ENCODE data around the gene RAB3C.
"Not testable (repeated sequence)": the region's sequence is repeated elsewhere in the genome, so short reads cannot be mapped to it uniquely, and the experiment has no call there.

Gene RAB3C

DNA sequence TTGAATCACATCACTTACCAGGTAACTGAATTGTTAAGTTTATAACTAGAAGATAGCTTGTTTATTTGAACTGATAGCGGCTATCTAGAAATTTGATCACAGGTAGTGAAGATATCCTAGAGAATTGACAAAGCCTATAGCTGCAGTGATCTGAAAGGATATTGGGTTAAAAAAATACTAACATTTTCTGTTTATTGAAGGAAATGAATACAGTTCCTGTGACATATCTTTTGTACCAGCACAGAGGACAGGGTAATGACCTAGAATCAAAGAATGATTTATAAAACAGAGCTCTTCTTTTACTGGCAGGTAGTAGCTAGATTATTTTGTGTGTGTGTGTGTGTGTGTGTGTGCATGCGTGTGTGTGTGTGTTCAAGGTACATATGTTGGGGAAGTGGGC is 94.8 kb downstream of the RAB3C start:
- DNase-seq: no peak

DNA sequence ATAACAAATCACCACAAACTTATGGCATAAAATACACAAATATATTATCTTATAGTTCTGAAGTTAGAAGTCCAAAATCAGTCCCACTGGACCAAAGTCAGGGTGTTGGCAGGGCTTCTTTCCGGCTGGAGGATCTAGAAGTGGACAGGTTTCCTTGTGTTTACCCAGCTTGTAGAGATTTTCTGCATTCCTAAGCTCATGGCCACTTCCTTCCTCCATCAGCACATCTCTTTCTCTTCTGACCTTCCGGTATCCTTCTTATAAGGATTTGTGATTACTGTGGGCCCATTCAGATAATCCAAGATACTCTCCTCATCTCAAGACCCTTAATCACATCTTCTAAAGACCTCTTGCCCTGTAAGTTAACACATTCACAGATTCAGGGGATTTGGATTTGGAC is 97.6 kb downstream of the RAB3C start:
- no peak for DNase-seq

DNA sequence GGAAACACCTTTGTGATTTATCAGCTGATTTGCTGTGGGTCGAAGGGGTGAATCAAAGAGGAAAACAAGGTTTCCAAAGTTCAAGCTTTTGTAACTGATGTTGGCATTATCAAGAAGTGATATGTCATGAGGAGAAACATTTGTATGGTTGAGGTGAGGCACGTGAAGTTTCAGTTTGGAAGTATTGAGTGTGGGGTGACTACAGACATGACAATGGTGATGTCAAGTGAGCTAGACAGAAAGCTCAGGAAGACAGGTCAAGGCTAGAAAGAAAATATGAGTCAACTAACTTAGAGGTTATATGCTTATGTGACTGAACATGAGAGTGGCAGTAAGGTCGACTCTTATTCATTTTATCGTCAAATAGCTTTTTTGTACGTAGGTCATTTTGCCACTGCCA is 99.1 kb downstream of the RAB3C start:
- no peak for DNase-seq

DNA sequence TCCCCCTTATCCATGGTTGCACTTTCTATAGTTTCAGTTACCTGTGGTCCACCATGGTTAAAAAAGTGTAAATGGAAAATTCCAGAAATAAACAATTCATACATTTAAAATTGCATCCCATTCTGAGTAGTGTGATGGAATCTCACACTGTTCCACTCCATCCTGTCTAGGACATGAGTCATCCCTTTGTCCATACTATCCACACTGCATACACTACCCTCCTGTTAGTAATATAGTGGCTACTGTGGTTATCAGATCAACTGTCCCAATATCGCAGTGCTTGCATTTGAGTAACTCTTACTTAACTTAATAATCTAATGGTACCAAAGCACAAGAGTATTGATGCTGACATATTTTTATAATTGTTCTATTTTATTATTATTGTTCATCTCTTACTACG is 100.7 kb downstream of the RAB3C start:
- peak; percentile 2 for DNase-seq

DNA sequence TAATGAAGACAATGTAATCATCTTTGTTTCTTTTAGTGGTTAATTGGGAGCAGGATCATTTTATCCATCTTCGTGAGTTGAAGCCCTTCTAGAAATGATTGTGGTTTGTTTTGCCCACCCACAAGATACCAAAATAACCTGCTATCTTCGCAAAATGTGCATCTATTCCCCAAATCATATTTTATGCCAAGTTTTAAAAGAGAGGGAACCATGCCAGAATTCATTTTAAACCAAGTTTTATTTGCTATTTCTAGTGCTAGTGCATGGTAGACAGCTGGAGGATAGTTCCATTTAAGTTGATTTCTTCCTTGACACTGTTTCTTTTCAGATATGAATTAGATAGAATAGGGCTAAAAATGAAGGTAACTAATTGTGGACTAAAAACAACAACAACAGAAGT is 104.2 kb downstream of the RAB3C start:
- no peak for DNase-seq

DNA sequence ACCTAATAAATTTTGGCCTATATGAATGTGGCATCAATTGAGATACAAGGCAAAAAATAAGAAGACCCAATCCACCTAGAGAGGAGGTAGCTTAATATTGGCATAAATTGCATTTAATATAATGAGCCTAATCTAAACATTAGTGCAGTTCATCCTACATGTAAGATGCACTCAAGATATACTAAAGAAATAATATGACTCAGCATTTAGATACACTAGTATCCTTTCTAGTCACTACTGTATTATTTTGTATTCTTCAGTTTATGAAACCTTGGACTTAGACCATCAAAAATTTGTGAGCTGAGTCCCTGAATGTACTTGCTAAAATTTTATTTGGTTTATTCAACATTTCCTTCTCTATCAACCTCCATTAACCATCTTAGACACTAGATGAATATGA is 104.7 kb downstream of the RAB3C start:
- DNase-seq: no peak

DNA sequence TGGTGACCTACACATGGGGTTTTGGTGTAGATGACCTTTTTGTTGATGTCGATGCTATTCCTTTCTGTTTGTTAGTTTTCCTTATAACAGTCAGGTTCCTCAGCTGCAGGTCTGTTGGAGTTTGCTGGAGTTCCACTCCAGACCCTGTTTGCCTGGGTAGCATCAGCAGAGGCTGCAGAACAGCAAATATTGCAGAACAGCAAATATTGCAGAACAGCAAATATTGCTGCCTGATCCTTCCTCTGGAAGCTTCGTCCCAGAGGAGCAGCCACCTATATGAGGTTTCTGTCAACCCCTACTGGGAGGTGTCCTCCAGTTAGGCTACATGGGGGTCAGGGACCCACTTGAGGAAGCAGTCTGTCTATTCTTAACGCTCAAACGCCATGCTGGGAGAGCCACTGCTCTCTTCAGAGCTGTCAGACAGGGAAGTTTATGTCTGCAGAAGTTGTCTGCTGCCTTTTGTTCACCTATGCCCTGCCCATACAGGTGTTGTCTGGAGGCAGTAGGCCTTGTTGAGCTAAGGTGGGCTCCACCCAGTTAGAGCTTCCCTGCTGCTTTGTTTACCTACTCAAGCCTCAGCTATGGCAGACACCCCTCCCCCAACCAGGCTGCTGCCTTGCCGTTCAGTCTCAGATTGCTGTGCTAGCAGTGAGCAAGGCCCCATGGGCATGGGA is 116.3 kb downstream of the RAB3C start:
- not testable (repeated sequence) for DNase-seq

DNA sequence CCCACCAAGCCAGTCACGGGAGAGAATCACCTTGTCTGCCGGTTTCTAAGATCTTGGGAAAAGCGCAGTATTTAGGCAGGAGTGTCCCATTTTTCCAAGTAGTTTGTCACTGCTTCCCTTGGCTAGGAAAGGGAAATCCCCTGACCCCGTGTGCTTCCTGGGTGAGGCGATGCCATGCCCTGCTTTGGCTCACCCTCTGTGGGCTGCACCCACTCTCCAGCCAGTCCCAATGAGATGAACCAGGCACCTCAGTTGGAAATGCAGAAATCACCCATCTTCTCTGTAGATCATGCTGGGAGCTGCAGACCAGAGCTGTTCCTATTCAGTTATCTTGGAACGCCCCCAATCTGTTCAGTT is 116.9 kb downstream of the RAB3C start:
- no peak for DNase-seq

DNA sequence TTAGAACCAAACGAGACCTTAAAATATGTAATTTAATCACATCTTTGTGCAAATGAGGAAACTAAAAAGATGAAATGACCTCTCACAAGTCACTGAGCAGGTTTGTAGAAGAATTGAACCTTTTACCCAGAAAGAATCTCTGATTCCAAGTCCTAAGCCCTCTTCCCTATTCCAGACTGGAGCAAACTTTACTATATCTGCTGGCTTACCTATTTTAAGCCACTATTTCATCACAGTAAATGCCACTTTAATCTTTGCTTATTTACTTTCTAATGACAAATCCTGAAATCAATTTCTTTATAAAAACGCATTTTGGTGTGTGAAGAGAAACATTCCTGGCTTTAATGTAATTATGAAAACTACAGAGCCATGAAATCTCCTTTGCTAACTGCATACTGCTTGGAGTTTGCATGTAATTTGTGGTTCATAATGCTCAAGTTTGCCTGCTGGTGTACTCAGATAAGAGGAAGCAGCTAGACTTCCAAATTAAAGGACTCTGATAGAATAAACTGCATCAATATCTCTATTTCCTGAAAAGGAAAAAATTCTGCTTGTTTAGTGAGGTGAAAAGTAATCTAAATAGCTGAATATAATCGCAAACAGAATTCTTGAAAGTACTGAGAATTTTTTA is 121.2 kb downstream of the RAB3C start:
- DNase-seq: no peak

DNA sequence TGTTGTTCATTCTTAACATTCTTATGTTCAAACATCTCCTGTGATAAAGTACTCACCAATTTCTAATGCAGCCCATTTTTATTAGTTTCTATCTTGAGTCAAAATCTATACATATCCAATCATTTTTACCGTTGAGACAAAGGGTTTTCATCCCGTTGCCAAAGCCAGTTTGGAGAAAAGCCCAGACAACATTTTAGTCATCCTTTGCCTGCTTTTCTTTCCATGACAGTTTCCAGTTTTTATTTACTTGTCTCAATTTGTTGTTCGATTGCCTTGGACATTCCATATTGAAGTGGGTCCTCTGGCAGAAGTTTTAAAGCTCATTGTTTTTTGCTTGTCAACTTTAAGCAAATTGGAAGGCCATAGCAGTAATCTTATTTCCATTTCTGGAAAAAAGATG is 123.9 kb downstream of the RAB3C start:
- no peak for DNase-seq

DNA sequence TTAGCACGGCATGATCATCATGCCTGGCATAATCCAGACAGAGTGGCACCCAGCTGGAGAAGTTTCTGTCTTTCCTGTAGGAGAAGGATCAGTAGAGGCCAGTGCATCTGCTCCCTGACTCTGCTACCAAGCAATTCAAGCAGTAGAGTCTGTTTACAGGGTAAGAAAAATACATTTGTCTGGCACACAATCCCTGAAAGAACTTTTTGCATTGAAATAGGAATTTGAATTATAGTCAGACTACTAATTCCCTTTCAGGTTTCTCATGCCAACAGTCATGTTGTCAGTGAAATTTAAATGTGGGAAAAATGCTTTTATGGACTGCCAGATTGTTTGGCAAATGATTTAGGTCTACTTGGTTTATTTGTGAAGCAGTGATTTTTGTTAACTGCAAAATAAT is 125.6 kb downstream of the RAB3C start:
- no peak for DNase-seq

DNA sequence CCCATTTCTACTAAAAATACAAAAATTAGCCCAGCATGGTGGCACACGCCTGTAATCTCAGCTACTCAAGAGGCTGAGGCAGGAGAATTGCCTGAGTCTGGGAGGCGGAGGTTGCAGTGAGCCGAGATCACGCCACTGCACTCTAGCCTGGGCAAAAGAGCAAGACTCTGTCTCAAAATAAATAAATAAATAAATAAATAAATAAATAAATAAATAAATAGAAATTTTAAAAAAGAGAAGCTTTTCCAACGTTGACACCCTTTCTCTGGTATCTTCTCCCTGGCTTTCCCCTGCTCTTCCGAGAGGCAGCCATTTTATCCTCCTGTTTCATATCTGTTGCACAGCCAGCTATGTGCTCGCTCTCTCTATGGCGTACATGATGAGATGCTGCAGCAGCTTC is 127.5 kb downstream of the RAB3C start:
- DNase-seq: not testable (repeated sequence)

DNA sequence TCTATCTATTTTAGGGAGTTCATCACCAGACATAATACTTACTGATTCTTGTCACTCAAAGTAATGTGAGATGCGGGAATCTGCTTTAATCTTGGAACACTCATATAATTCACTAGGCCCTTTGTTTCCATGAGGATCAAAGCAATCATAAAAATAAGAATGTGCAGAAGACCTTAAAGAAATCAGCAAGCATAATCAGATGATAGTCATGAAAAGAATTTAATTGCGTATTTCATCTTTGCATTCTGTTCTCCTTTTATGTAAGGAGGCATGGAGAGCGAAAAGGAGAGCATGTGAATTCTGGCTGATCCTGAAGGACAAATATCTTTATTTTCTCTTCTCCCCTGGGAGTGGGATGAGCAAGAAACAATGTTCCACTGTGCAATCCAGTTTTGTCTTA is 128.0 kb downstream of the RAB3C start:
- no peak for DNase-seq

DNA sequence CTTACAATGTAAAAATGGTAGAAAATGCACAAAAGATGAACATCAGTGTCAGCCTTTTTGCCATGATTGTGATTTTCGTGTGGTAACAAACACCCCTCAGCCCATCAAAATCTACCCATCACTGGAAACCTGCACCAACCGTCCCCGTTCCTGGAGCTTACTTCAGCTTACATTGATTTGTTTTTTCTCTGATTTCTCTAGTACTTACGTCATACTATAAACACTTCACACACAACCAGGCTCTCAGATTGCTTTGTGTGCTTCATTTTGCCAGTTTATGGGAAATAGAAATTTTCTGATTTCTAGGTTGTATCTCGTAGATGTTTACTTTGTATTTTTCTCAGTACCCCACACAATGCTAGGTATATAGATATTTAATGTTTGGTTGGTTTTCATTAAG is 129.1 kb downstream of the RAB3C start:
- no peak for DNase-seq

DNA sequence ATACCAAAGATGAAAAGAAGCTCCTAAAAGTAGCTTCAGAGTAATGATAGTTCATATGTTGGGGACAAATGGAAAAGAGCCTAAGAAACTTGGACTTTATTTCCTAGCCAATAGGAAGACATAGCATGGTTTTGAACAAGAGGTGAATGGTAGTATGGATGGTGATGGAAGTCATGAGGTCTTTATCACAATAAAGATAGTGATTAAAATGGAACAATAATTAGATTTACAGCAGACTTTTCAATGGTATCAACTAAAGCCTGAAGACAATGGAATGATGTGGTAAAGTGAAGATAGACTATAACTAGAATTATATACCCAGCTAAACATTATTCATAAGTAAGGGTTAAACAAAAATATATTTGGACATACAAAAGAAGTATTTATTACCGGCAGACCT is 131.2 kb downstream of the RAB3C start:
- no peak for DNase-seq

DNA sequence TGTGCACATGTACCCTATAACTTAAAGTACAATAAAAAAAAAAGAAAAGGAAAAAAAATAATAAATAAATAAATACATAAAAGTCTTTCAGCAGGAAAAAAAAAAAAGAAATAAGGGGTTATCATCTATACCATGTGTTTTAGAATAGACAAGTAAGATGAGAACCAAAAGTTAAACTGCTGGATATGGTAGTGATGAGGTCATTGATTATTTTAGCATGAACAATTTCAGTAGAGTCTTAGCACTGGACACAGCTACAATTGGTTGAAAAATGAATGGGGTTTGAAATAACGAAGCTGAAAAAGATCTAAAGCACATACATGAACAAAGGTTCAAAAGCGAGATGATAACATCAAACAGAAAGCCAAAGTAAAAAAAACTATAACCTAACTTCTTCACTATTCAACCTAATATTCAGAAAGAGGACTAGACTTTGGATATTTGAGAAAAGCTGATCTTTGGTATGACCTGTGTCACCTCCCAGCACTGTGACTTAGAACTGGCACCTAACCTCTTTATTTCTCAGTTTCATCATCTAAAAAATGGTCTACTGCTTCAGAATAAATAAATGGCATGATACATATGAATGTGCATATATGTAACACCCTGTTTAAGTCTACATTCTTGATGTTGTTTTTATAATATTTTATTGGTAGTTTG is 133.3 kb downstream of the RAB3C start:
- no peak for DNase-seq

DNA sequence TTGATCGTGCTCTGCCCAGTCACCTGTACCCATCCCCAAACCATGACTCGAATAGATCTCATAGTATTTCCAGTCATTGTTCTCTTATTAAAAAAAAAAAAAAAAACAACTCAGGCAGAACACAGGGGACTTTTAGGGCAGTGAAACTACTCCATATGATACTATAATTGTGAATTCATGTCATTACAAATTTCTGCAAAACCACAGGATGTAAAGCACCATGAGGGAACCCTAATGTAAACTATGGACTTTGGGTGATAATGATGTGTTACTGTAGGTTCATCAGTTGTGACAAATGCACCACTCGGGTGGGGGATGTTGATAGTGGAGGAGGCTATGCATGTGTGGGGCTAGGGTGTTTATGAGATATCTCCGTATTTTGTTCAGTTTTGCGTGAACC is 133.8 kb downstream of the RAB3C start:
- no peak for DNase-seq

DNA sequence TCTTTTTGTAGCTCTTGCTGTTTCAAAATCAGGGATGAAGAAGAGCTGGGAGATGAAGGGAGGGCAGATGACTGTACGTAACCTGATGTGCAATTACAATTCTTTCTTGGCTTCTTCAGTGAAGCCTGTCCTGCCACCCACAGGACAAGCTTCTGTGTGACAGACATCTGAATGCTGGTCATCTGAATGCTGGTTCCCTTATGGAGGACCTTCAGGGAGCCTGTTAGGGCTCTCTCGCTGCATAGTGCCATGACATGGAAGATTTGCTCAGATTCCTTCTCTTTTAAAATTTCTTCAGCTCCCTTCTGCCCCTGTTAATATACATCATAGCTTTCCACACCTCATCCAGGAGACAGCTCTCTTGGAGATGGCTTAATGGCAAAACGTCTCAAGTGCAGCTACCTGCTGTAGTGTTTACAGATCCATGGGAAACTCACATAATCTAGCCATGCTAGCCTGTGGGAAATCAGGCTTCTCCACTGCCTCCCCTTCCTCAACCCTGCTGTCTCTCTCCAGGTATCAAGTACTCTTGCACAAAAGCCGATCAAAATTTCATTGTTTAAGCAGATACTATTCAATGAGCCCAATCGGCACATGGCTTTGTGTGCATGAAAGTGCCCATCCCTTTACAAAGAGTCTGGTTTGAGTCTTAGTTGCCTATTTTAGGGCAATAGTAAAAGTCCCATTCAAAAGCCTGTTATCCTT is 134.6 kb downstream of the RAB3C start:
- no peak for DNase-seq

DNA sequence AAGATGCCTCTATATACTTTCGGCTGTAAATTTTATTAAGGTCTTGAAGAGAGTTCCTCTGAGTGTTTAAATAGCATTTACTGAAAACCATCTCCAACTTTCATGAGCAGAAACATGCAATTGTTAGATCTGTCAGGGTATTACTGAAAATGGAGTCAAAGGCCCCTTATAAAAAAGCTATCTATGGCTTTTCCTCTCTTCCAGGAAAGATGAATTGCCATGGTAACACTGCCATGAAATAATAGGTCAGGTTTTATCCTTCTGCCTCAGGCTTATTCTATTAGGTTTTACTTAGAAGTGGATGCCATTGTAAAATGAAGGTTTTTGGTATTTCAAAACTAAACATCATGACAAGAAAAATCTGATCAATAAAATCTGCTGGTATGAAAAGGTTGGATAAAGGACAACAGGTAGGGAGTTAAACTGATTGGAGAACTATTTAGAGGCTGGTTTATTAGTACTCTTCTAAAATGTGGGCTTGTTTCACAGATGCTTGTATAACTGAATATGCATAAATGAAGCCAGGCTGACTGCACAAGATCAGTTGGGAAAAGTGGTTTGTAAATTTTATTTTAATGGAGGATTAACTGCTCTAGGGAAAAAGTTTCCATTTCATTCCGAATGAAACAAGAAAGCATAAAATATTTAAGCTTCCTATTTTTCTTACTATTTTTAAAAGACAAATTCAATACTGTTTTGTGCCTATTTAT is 135.5 kb downstream of the RAB3C start:
- DNase-seq: no peak

DNA sequence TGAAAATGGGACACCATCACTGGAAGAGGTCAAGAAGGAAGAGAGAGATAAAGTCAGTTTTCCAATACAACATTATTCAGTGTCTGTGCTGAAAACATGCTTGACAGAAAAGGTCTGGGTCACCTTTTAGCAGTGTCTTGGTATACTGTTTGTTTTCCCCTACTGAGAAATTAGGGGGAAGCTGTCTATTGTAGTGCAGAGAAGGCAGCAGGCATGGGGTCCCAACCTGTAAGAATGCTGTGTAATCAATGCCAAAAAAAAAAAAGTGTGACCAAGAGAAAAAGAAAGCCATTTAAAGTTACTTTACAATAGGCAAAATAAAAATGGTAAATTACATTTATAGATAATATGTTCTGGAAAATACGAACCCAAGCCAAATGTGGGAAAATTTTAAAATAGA is 139.3 kb downstream of the RAB3C start:
- no peak for DNase-seq

DNA sequence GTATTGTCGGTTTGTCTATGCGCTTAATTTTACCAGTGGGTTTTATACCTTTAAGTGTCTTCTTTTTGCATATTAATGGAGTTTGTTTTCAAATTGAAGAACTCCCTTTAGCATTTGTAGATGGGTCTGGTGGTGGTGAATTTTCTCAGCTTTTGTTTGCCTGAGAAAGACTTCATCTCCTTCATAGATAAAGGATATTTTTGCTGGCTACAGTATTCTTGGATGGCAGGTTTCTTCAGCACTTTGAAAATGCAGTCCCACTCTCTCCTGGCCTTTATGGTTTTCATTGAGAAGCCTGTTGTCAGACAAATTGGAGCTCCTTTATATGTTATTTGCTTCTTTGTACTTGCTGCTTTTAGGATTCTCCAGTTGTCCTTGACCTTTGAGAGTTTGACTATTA is 142.1 kb downstream of the RAB3C start:
- DNase-seq: no peak

DNA sequence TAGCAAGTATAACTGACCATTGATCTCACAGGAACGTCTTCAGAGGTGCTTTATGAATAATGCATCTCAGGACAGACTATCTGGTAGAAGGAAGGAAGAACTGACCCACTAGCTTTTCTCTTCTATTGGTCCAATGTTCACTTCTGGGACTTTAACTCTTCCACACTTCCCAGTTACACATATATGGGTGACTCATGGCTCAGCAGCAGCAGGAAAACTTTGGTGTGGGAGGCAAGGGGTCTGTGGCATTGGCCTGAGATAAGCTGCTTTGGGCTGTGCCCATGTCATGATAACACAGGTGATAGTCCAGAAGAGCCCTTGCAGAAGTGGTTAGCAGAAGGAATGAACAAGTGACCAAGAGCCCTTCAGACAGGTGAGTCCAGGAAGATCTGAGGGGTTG is 148.8 kb downstream of the RAB3C start:
- no peak for DNase-seq

DNA sequence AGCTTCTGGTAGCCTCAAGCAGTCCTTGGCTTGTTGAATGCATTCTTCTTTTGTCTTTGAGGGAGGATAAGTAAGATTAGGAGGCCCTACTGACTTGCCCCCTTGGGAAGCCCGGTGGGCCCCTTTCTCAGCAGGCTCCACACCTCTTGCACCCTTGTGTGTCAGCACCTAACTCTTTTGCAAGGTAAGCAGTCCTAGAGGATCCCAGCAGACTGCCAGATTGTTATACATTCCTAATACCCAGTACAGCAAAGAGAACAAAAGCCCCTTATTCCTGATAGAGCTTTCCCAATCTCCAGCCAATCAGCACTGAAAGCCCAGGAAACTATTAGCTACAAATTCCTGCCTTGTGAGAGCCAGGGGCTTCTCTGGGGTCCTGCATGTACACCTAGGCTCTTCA is 152.8 kb downstream of the RAB3C start:
- no peak for DNase-seq

Measured in fibroblast of skin of back (primary cell).